ENCODE results near the gene DENND2A.
"Not testable (repeated sequence)": the region's sequence is repeated elsewhere in the genome, so short reads cannot be mapped to it uniquely, and the experiment has no call there.

The DENND2A gene

DNA sequence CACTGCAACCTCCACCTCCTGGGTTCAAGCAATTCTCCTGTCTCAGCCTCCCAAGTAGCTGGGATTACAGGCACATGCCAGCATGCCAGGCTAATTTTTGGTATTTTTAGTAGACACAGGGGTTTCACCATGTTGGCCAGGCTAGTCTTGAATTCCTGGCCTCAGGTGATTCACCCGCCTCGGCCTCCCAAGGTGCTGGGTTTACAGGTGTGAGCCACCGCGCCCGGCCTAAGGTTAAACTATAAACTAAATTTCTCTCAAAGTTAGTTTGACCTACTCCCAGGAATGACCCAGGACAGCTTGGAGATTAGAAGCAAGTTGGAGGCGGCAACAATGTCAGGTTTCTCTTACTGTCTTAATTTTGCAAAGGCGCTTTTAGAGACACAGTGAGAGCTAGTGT lies 142.8 kb downstream of the DENND2A start:
- not testable (repeated sequence) for DNase-seq

DNA sequence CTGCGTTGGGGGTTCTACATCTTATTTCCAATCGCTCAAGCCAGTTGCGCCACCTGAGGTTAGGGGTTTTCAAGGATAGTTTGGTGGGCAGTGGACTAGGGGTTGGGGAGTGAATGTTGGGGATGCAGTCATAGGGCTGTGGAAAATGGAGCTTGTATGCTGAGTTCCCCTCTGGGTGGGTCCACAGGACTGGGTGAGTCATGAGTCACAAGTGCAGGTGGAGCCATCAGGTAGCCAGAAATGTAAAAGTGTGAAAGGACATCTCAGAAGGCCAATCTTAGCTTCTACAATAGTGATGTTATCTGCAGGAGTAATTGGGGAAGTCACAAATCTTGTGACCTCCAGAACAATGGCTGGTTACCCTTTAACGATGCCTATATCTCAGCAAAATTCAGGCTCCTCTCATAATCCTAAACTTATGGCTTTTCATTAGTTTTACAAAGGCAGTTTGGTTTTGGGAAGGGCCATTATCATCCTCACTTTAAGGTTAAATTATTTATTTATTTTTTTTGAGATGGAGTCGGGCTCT lies 143.3 kb downstream of the DENND2A start:
- DNase-seq, result no peak

DNA sequence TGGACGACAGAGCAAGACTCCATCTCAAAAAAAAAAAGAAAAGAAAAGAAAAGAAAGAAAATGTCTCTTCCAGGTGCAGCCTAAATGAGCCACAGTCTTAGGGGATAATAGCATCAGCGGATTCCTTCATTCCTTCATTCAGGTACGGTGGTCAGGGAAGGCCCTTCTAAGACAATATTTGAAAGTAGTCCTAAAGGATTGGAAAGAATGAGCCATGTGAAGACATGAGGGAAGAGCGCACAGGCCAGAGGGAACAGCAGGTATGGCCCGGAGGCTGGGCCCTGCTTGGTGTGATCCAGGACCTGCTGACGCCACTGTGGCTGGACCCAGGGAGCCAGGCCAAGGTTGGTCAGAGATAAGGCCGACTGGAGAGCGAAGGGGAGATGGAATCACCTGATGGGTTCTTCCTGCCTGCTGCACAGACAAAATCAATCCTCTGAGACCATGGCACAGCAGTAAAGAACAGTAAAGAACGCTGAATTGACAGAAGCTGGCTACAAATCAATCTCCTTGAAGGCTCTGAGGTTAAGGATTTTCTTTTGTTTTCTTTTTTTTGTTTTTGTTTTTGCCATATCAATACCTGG lies 145.0 kb downstream of the DENND2A start:
- DNase-seq, result no peak

- no peak for DNase-seq
Measured at GRCh38 chr7:140494867-140495266, 145.7 kb downstream of the DENND2A start.

DNA sequence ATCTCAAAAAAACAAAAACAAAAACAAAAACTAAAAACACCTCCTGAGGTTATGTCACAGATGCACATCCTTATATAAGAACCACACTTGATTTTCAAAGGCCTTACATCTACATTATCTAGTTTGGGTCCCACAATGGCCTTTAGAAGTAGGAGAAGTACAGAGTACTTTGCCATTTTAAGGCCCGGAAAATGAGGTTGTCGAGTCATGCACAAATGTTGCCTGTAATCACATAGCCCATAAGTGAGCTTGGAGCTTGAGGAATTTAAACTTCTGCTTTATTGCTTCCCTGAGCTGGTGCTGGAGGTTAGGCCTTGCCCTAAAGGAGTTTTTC lies 151.6 kb downstream of the DENND2A start:
- DNase-seq, result no peak

- no peak for DNase-seq
Measured at GRCh38 chr7:140485500-140486265, 154.9 kb downstream of the DENND2A start.

GRCh38 chr7:140484951-140485499 lies 155.6 kb downstream of the DENND2A start:
- DNase-seq, result no peak

DNA sequence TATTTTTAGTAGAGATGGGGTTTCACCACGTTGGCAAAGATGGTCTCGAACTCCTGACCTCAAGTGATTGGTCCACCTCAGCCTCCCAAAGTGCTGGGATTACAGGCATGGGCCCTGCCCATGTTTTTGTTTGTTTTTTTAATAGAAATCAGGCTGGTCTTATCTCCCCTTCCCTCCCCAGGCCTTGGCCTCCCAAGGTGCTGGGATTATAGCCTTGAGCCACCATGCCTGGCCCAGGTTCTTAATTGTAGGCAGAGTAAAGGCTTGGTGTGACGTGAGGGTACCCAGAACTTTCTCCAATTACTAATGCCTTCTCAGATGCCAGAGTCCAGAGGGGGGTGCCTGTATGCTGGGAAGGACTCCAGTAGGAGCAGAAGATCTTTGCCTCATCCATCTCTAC lies 156.1 kb downstream of the DENND2A start:
- no peak for DNase-seq

- no peak for DNase-seq
Measured at GRCh38 chr7:140479739-140480084, 160.9 kb downstream of the DENND2A start.

- peak; percentile 100 for DNase-seq
Measured at GRCh38 chr7:140479062-140479738, 161.4 kb downstream of the DENND2A start, which contains the start of gene MKRN1. TSS of gene MKRN1 (minus strand) at chr7:140479505. CDS start at chr7:140479344, 161 bp downstream.

GRCh38 chr7:140478246-140479061 lies 162.2 kb downstream of the DENND2A start:
- peak; percentile 85 for DNase-seq

DNA sequence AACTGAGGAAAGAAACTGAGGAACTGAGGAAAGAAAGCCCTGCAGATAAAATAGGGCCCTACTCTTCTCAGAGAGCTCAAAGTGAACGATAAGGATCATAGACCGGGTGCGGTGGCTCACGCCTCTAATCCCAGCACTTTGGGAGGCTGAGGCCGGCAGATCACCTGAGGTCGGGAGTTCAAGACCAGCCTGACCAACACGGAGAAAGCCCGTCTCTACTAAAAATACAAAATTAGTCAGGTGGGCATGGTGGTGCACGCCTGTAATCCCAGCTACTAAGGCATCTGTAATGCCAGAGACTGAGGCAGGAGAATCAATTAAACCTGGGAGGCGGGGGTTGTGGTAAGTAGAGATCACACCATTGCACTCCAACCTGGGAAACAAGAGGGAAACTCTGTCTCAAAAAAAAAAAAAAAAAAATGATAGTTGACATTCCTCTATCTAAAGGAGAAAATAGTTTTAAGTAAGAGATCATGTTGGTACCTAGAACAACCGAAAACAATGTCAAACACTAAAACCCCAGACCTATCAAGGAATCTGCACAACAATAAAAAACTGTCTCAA lies 163.8 kb downstream of the DENND2A start:
- no peak for DNase-seq

- peak; percentile 90 for DNase-seq
Measured at GRCh38 chr7:140475747-140476333, 164.8 kb downstream of the DENND2A start.

All from DMS53 (cell line).